GM21526 (cell line): ENCODE data around the gene ENDOG.

ENCODE experiments used
- ATAC-seq: cut with Tn5 transposase; IDR thresholded peaks from one replicate; pipeline ENCODE4 v1.9.1; 2021; ENCODE audit warnings: moderate library complexity; ENCODE audit not compliant: unreplicated experiment, low FRiP score

Gene ENDOG

GRCh38 chr9:128798896-128799295 is 19.4 kb upstream of the ENDOG start:
- no peak for ATAC-seq

- no peak for ATAC-seq
These were observed 18.2 kb upstream of the ENDOG start for GRCh38 chr9:128800061-128800460.

GRCh38 chr9:128802482-128802881 is 15.8 kb upstream of the ENDOG start:
- no peak for ATAC-seq

- ATAC-seq: no peak
These were observed 12.6 kb upstream of the ENDOG start for GRCh38 chr9:128805661-128806060.

GRCh38 chr9:128807827-128808226 is 10.5 kb upstream of the ENDOG start:
- no peak for ATAC-seq

GRCh38 chr9:128808543-128808942 is 9.8 kb upstream of the ENDOG start:
- ATAC-seq: no peak

- no peak for ATAC-seq
These were observed 9.2 kb upstream of the ENDOG start for GRCh38 chr9:128809036-128809599.

GRCh38 chr9:128809831-128810230 is 8.5 kb upstream of the ENDOG start:
- ATAC-seq: no peak

GRCh38 chr9:128810873-128811272 is 7.4 kb upstream of the ENDOG start:
- no peak for ATAC-seq

GRCh38 chr9:128818839-128819715 is 777 bp downstream of the ENDOG start:
- ATAC-seq: peak; percentile 30

- no peak for ATAC-seq
These were observed 1.7 kb downstream of the ENDOG start for GRCh38 chr9:128819716-128820664.

- ATAC-seq: no peak
These were observed 2.6 kb downstream of the ENDOG start for GRCh38 chr9:128820665-128821583.

GRCh38 chr9:128821584-128822406 is 3.5 kb downstream of the ENDOG start:
- ATAC-seq: no peak

GRCh38 chr9:128822407-128823042 is 4.2 kb downstream of the ENDOG start:
- no peak for ATAC-seq

GRCh38 chr9:128823362-128823902 is 5.1 kb downstream of the ENDOG start:
- no peak for ATAC-seq

- ATAC-seq: no peak
These were observed 5.7 kb downstream of the ENDOG start for GRCh38 chr9:128823903-128824406.

- ATAC-seq: no peak
These were observed 6.6 kb downstream of the ENDOG start for GRCh38 chr9:128824911-128825310.
